HG02981 (cell line): ENCODE results near the gene STAB2.
"Not testable (repeated sequence)": the region's sequence is repeated elsewhere in the genome, so short reads cannot be mapped to it uniquely, and the experiment has no call there.

Source experiments
- ATAC-seq: cut with Tn5 transposase; IDR thresholded peaks from one replicate; pipeline ENCODE4 v1.9.1; 2021; ENCODE audit warnings: mild to moderate bottlenecking, moderate library complexity; ENCODE audit not compliant: unreplicated experiment

Gene STAB2

DNA sequence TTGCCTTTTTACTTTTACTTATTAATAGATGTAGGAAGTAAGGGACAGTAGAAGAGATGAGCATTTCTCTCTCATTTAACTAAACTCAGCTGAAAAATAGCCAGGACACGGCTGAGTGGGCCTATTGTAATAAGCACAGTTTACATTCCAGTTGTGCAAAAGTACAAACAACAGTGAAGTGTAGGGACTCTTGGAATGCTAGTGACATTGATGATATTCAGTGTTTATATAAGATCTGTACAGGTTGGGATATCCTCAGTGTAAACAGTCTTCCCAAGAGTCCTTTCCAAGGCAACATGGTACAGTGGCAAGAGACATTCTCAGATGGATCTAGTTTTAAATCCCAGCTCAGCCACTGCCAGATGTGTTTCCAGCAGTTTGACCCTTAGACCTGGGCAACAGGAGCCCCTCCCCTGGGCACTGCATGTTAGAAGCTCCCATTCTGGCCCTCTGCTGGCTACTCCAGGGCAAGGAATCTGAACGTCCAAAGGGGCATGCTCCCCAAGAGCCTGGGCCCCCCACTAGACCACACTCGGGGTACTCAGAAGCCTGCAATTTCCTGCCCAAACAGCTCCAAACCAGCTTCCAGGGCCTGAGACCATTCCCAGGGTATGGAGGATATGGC, 55.3 kb downstream of the STAB2 start:
- no peak for ATAC-seq

DNA sequence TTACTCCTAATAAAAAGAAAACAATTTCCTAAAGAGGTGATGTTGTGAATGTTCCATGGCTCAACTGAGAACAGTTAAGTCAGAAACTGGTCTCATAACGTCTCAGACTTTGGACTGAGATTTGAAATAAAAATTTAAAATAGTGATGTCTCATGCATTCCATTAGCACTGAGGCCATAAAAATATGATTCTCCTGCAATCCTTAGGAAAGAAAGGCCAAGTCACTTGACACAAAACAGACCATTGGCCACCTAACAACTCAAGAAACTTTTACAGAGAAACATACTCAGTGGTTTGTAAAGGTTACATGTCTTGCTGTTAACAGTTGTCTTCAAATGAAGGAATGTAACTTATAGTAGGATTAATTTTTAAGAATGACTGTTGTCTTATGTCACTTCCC, 58.1 kb downstream of the STAB2 start:
- ATAC-seq: no peak

DNA sequence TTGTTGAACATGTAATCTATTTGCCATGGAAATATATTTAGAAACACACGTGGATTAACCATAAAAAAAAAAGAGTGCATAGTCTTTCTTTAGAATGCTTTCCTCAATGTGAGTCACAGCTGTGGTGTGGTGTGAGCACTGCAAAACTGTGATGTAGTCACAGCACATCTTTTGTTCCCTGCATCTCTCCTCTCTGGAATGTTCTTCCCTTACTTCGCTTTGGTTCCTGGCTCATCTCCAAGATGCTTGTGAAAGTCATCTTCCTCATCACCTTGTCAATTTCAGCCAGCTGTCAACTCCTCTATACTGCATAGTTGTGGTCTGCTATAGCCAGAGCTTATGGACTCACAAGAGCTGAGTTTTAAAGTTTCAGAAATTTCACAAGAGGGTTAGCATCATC, 60.2 kb downstream of the STAB2 start:
- no peak for ATAC-seq

DNA sequence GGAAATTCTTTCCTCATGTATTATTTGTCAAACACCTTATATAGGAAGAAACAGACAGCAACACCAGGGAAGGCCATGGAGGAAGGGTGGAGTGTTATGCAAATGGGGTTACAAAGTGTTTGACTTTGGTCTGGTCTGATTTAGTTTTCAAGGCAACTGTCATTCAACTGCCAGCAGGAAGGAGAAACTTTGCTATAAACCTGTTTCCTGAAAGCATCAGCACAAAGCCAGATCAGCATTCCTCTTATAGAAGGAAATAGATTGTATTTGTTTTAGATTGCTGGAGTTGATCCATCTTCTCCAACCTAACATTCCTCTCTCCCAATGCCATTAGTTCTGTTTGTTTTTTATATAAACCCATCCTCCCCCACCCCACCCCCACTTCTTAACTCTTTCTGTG, 65.7 kb downstream of the STAB2 start:
- ATAC-seq: no peak

DNA sequence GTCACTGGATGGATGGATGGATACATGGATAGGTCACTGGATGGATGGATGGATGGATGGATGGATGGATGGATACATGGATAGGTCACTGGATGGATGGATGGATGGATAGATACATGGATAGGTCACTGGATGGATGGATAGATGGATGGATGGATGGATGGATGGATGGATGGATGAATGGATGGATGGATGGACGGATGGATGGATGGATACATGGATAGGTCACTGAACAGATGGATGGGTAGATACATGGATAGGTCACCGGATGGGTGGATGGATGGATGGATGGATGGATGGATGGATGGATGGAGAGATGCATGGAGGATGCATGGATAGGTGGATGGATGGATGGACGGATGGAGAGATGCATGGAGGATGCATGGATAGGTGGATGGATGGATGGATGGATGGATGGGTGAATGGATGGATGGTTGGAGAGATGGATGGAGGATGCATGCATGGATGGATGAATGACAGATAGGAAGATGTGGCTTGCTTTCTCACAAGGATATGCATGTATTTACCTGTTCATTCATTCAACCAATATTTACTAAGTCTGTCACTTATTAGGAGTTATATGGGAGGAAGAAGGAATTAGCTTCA, 66.6 kb downstream of the STAB2 start:
- not testable (repeated sequence) for ATAC-seq

DNA sequence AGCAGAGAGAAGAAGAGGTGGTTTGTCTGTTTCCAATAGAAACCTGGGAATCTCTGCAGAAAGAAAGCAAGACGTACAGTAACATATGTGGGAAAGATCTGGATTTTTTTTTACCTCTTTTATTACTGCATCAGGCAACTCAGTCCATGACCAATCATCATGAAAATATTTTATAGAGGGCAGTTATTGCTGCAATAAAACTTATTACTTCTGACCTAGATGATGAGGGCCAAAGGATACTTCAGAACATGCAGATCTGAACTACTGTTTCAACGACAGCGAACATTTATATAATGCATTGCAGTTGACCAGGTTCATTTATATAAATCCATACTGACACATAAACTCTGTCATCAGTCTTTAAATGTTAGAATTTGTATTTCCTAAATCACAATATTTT, 67.7 kb downstream of the STAB2 start:
- ATAC-seq: no peak

DNA sequence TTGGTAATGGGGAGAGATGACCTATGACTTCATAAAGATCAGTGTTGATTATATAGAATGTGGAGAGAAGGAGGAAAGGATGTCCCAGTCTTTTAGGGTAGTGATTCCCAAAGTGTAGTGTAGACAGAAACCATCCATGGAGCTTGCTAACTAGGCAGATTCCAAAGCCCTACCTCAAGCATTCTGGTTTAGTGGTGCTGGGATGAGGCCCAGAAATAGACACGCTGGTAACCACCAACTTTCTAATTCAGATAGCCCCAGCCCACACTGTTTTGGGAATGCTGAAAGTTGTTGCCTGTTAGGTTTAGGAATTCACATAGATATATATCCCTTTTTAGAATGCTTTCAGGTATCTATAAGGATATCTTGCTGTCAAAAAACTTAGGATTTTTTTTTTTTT, 69.2 kb downstream of the STAB2 start:
- ATAC-seq: no peak

DNA sequence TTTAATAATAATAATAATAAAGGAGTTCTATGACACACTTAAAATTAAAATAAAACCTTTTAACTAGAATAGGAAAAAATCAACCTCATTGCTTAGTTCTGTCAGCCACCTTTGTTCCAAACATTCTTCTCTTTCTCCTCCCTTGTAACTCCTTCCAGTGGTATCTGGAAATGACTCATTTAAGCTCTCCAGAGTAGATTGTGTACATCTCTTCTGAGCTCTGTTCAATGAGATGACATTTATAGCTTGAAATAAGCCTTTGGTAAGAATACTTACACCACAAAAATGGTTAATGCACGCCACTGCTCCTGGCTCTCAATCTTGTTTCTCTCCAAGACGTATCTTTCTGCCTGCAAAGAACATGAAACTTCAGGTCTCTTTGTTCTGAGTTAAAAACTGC, 70.3 kb downstream of the STAB2 start:
- no peak for ATAC-seq

DNA sequence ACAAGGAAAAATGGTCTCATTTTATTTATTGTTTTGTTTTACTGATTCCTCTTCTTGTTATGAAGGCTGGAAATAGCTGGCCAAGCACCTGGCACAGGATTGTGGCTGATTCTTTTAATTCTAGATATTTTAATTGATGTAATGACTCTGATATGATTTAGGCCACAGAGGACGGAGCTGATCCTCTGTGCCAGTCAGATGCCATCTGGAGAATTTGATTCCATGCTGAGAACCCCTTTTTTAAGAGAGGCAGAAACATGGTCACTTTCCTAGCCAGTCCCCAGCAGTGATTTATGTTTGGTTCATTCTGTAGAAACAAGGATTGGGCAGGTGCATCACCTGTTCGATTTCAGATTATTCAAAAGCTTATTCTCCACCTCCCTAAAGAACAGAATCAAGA, 77.6 kb downstream of the STAB2 start:
- no peak for ATAC-seq

DNA sequence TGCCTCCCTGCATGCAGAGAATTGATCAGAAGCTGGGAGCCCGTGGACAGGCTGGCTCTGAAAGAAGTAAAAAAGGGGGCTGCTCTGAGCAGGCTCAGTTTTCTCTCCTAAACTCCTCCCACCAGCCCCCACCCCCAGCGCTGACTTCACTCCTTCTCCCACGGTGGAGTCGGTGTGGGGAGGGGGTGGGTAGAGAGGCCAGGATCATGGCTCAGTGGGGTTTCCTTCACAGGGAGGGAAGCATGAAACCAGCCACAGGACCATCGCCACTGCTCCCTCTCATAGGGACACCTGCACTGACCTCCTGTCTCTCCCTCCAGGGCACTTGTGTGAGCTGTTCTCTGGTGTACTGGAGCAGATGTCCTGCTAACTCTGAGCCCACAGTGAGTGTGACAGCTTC, 78.9 kb downstream of the STAB2 start:
- ATAC-seq: no peak

DNA sequence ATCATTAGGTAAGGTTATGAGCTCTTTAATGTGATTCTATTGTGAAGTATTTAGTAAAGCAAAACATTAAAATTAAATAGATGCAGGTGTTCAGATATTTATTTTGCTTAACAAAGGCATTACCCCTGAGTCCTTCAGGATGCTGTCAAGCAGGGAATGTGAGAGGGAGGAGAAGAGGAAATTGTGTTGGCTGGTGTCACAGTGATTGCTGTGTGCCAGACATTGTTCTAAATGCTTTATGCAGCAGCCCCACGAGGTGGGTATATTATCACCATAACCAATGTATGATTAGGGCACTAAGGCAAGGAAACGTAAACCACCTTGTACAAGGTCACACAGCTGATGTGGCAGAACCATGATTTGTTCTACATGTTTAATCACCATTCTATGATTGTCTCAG, 80.1 kb downstream of the STAB2 start:
- no peak for ATAC-seq

DNA sequence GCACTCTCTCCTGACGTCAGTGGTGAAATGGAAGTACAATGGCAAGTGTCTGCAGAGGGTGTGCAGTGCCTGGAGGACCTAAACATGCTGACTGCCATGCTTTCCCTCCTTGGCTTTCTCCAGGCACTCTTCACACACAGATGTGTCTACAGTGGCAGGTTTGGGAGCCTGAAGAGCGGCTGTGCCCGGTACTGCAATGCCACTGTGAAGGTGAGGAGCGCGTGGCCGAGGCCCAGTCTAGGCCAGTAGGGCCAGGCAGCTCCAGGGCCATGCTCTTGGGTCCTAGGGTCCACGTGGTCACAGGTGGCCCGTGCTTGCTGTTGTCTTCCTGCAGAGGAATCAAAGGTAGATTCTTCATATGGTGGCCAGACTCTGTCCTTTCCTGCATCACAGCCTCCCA, 81.4 kb downstream of the STAB2 start:
- no peak for ATAC-seq

DNA sequence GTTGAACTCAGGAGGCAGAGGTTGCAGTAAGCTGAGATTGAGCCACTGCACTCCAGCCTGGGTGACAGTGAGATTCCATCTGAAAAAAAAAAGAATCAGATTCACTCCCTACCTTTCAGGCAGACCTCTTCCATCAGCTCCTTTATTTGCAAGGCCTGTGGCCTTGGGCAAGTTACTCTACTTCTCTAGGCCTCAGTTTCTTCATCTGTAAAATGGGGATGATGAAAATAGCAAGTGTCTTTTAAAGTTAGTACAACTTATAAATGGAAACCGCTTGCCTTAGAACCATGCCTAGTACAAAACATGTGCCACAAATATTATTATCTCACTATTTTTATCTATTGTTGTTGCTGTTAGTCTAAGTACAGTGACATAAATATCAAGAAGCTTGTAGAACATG, 84.3 kb downstream of the STAB2 start:
- no peak for ATAC-seq

DNA sequence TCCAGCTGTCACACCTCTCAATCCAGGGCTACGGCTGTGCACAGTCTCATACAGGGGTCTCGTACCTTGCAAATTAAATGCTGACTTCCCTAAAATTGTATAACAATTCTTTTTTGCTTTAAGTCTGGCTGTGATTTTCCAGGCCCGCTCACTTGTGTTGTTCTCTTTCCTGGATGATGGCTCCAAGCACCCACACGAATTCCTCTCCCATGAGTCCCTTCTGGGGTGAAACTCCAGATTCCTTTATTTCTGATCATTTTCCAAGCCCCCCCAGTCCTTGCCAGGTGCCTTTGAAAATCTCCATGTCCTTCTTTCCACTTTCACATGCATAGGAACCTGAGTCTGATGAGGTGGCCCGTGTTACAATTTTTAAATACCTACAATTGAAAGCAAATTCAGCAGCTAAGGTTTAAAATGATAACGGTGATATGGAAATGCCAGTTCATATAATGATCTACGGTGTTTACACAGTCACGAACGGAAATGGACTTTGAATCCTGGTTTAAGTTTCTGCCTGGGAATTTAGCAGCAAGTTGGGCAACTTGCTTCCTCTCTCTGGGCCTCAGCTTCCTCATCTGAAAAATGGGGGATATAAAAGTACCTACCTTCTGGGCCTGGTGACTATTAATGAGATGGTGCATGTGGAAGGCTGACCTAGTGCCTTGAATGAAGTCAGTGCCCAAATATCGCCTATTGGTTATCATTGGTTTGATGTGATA, 85.5 kb downstream of the STAB2 start:
- ATAC-seq: no peak

DNA sequence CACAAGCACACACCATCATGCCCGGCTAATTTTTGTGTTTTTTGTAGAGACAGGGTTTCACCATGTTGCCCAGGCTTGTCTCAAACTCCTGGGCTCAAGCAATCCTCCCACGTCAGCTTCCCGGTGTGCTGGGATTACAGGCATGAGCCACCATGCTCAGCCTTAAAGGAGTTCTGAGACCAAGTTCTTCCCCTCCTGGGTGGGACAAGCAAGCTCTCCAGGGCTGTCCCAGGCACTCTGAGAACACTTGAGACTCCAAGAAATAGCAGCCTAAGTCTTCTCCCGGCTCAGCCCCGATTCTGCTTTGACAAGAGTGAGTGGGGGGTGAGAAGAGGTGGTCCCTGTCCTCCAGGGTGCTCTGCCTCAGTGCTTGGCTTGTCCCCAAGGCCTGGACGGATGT, 86.4 kb downstream of the STAB2 start:
- no peak for ATAC-seq

DNA sequence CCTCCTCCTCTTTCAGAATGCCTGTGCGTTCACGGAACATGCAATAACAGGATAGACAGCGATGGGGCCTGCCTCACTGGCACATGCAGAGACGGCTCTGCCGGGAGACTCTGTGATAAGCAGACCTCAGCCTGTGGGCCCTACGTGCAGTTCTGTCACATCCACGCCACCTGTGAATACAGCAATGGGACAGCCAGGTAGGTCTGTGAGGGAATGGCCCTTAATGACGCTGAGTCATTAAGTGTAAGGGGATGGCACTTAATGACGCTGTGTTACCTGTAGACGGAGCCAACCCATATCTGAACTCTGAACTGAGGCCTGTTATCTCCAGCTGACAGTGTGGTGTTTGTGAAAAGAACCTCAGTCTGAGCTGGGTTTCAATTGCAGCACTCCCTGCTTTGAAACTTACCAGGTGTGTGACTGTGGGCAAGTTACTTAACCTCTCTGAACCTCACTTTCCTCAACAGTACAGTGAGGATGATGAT, 86.9 kb downstream of the STAB2 start:
- ATAC-seq: no peak

DNA sequence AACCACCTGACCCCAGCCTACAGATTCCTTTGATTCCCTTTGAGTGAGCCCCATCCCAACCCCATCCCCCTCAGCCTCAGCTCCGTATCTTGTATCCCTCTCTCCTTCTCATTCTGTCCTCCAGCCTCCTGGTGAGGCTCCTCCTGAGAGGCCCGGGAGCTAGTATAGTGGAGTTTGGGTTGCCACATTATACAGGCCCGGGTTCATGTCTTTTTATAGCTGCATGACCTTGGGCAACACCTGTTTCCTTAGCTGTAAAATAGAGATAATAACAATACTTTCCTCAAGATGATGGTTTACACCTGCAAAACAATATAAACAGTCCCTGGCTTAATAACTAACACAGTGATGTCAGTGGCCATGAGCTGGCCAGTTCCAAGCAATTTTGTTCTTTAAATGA, 89.8 kb downstream of the STAB2 start:
- ATAC-seq: no peak

DNA sequence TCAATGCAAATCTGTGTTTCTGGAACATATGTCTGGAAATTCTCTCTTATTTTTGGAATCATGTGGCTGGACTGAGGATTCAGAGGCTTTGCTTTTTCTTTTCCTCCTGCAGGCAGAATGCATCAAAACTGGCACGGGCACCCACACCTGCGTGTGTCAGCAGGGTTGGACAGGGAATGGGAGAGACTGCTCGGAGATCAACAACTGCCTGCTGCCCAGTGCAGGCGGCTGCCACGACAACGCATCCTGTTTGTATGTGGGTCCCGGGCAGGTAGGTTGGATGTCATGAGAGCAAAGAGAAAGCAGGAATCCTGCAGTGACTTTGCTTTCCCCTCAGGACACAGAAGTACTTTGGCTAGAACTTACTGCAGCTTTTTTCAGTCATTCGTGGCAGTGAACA, 90.3 kb downstream of the STAB2 start:
- no peak for ATAC-seq

DNA sequence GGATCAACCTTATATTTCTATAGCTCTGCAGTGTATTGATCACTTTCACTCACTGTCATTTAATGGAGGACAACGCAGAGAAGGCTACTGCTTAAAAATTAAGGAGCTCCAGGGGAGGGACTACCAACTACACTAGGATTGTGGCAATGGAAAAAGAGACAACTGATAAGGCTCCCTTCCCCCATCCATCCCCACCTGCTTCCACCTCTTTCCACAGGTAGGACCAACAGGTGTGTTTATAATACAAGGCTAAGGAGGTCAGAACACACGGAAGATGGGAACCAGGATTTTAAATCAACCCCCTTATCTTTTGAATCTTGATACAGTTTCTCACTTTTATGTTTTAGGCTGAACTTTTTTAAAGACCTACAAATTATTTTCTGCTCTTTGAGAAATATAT, 90.8 kb downstream of the STAB2 start:
- ATAC-seq: no peak

DNA sequence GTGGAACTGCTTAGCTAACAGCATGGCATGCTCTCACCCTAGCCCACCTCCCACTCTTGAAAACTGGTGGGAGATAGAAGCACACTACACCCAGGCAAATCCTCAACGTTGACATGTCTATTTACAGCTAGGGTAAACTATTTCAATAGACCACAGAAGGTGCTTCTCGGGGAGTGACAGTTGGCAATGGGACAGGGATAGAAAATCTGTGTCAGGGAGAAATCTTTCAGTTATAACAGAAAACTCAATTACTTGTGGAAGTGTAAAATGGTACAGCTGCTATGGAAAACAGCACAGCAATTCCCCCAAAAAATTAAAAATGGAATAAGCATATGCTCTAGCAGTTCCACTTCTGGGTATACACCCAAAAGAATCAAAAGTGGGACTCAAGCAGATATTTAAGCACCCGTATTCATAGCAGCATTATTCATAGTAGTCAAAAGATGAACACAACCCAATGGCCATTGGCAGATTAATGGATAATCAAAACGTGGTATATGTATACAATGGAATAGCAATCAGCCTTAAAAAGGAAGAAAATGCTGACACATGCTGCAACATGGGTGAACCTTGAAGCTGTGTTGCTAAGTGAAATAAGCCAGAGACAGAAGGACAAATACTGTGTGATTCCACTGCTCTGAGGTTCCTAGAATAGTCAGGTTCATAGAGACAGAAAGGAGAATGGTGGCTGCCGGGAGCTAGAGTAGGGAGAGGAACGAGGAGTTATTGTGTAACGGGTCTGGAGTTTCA, 92.5 kb downstream of the STAB2 start:
- ATAC-seq: no peak

DNA sequence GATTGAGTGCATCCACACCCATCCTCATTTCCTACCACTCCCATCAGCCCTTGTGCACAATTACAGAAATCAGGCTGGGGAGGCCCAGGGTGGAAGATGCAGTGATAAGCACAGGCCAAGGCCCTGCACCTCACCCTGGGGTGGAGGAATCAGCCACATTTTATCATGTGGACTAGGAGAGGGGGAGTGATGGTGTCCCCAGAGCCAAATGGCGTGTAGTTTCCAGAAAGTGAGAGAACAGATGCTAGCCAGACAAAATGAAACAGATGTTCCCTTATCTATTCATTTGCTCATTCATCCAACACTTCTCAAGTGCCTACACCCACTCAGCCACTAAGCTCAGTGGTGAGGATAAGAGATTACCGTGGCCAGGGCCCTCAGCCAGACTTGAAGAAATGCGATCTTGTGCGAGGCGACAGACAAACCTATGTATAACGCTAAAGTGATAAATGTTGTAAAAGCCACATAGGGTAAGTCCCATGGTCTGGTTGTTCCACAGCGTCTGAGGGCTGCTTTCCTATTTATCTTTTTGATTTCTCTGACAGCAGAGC, 93.6 kb downstream of the STAB2 start:
- ATAC-seq: no peak
